Keratinocyte (primary cell): ENCODE measurements around the gene EFCAB8.

Experiments
- CTCF ChIP-seq, 3 experiments: IDR thresholded peaks in 1 of 3; conservative IDR thresholded peaks in 1 of 3; optimal IDR thresholded peaks in 1 of 3; 2 replicates in 2 of 3; 3 replicates in 1 of 3; pipeline versions ENCODE3 to v1.5.1; 2011; ENCODE audit warnings: low read length in 3 of 3, mild to moderate bottlenecking in 3 of 3, moderate library complexity in 2 of 3, control low read depth in 1 of 3, inconsistent platforms in 1 of 3; ENCODE audit not compliant: insufficient read depth in 2 of 3; ENCODE audit errors: extremely low read depth in 1 of 3
- EZH2 ChIP-seq: IDR thresholded peaks from one replicate; pipeline ENCODE4 v1.6.1; 2012; ENCODE audit warnings: inconsistent platforms, mild to moderate bottlenecking, low read length, moderate library complexity

- TF ChIP-seq EZH2 (no peak), CTCF (optimal IDR thresholded peaks at IDR 0.05 in 1 of 3, IDR thresholded peaks at IDR 0.05 in 1 of 3, conservative IDR thresholded peaks at IDR 0.05 in 1 of 3; ENCODE audit: extremely low read depth in 1 of 3, insufficient read depth in 2 of 3, low read length in 3 of 3) (no peak)
These were observed 117.3 kb downstream of the EFCAB8 start for GRCh38 chr20:32975698-32976674.
